Stimulated activated effector memory CD8-positive, alpha-beta T cell treated with anti-CD3 and anti-CD28 coated beads, Interleukin-12 subunit alpha, Interleukin-12 subunit beta, amount 100 ng/mL, for 72 hours (primary cell): ENCODE measurements around the gene KRIT1.
"Not testable (repeated sequence)": the region's sequence is repeated elsewhere in the genome, so short reads cannot be mapped to it uniquely, and the experiment has no call there.

ENCODE experiments used
- ATAC-seq: fragments of 150-1000 bp; cut with Tn5 transposase; 2 replicates; pipeline ENCODE4 v1.10.0; 2021
- DNase-seq, 2 donors: peaks; one replicate each; pipeline ENCODE4 v3.0.0; 2021 to 2022; ENCODE audit warnings: low spot score in 2 of 2
- H3K27ac Mint-ChIP-seq: one replicate; pipeline ENCODE4 v1.8.0; 2022; ENCODE audit warnings: mild to moderate bottlenecking, mixed read lengths
- H3K36me3 Mint-ChIP-seq: one replicate; pipeline ENCODE4 v1.8.0; 2022; ENCODE audit warnings: mild to moderate bottlenecking, mixed read lengths
- H3K4me1 Mint-ChIP-seq: one replicate; pipeline ENCODE4 v1.8.0; 2022; ENCODE audit warnings: mixed read lengths
- H3K4me3 Mint-ChIP-seq: one replicate; pipeline ENCODE4 v1.8.0; 2022; ENCODE audit warnings: mild to moderate bottlenecking, mixed read lengths
- H3K9me3 Mint-ChIP-seq: one replicate; pipeline ENCODE4 v1.8.0; 2022; ENCODE audit warnings: mixed read lengths

KRIT1 gene

GRCh38 chr7:92259610-92260247 lies 14.0 kb upstream of the KRIT1 start:
- H3K27ac Mint-ChIP-seq, result no peak overlapping the region

GRCh38 chr7:92259062-92259461 lies 13.3 kb upstream of the KRIT1 start:
- ATAC-seq, result no peak
- Mint-ChIP-seq H3K4me1 (peaks cover 23% of the 10 kb centered on the region), H3K9me3 (peaks cover 3% of the 10 kb centered on the region), H3K27ac (no peak overlapping the region), H3K4me3 (no peak overlapping the region), H3K36me3 (no peaks in the 10 kb centered on the region)
- no peak for DNase-seq

More at GRCh38 chr7:92259610-92260247, 14.0 kb upstream of the KRIT1 start:
- H3K4me3 Mint-ChIP-seq, result no peak overlapping the region
- DNase-seq (no peak), ATAC-seq (no peak)
- peaks cover 3% of the 10 kb centered on the region for H3K9me3 Mint-ChIP-seq
- H3K36me3 Mint-ChIP-seq, result no peaks in the 10 kb centered on the region
- peaks cover 22% of the 10 kb centered on the region for H3K4me1 Mint-ChIP-seq

GRCh38 chr7:92255308-92255707 lies 9.6 kb upstream of the KRIT1 start:
- no peak for ATAC-seq
- Mint-ChIP-seq H3K9me3 (peaks cover 3% of the 10 kb centered on the region), H3K36me3 (no peaks in the 10 kb centered on the region), H3K4me1 (peaks cover 37% of the 10 kb centered on the region), H3K4me3 (no peak overlapping the region), H3K27ac (no peak overlapping the region)
- DNase-seq, result no peak

- H3K9me3 Mint-ChIP-seq, DNase-seq, ATAC-seq, H3K27ac Mint-ChIP-seq, H3K36me3 Mint-ChIP-seq, H3K4me3 Mint-ChIP-seq: not testable (repeated sequence)
- peaks cover 32% of the 10 kb centered on the region for H3K4me1 Mint-ChIP-seq
Measured at GRCh38 chr7:92254800-92255199, 9.1 kb upstream of the KRIT1 start.

- Mint-ChIP-seq H3K36me3 (no peaks in the 10 kb centered on the region), H3K27ac (no peak overlapping the region), H3K4me1 (peaks cover 30% of the 10 kb centered on the region), H3K4me3 (no peak overlapping the region), H3K9me3 (peaks cover 3% of the 10 kb centered on the region)
- no peak for ATAC-seq
- DNase-seq, result no peak
Measured at GRCh38 chr7:92253251-92253650, 7.5 kb upstream of the KRIT1 start.

GRCh38 chr7:92251181-92251580 lies 5.5 kb upstream of the KRIT1 start:
- Mint-ChIP-seq H3K9me3 (peaks cover 3% of the 10 kb centered on the region), H3K36me3 (peaks cover 6% of the 10 kb centered on the region), H3K4me1 (peaks cover 44% of the 10 kb centered on the region), H3K27ac (no peak overlapping the region), H3K4me3 (no peak overlapping the region)
- DNase-seq (no peak), ATAC-seq (no peak)

- Mint-ChIP-seq H3K4me3 (no peak overlapping the region), H3K27ac (no peak overlapping the region), H3K36me3 (peaks cover 10% of the 10 kb centered on the region), H3K9me3 (peaks cover 3% of the 10 kb centered on the region), H3K4me1 (peaks cover 44% of the 10 kb centered on the region)
- DNase-seq, result no peak
- no peak for ATAC-seq
Measured at GRCh38 chr7:92250603-92251002, 4.9 kb upstream of the KRIT1 start.

- peak overlapping the region; percentile 97 for H3K4me3 Mint-ChIP-seq
- peak; percentile 68 for ATAC-seq
- peaks cover 31% of the 10 kb centered on the region for H3K4me1 Mint-ChIP-seq
- DNase-seq, result peak in 1 of 2 donors; percentile 6
- peak overlapping the region; percentile 100 for H3K27ac Mint-ChIP-seq
- H3K9me3 Mint-ChIP-seq, result no peaks in the 10 kb centered on the region
- H3K36me3 Mint-ChIP-seq, result peaks cover 34% of the 10 kb centered on the region
Measured at GRCh38 chr7:92246360-92247101, 817 bp upstream of the KRIT1 start.

- peak overlapping the region; percentile 97 for H3K4me3 Mint-ChIP-seq
Measured at GRCh38 chr7:92244808-92245486, 767 bp downstream of the KRIT1 start.

GRCh38 chr7:92242972-92243371 lies 2.7 kb downstream of the KRIT1 start:
- Mint-ChIP-seq H3K27ac (no peak overlapping the region), H3K4me3 (no peak overlapping the region), H3K9me3 (no peaks in the 10 kb centered on the region), H3K4me1 (peaks cover 22% of the 10 kb centered on the region), H3K36me3 (peaks cover 69% of the 10 kb centered on the region)
- DNase-seq (no peak), ATAC-seq (no peak)

More at GRCh38 chr7:92244808-92245486, 767 bp downstream of the KRIT1 start:
- Mint-ChIP-seq H3K9me3 (no peaks in the 10 kb centered on the region), H3K36me3 (peaks cover 50% of the 10 kb centered on the region), H3K4me1 (peaks cover 28% of the 10 kb centered on the region), H3K27ac (peak overlapping the region; percentile 100)
- ATAC-seq (peak; percentile 3), DNase-seq (no peak)

GRCh38 chr7:92230547-92230946 lies 15.2 kb downstream of the KRIT1 start:
- Mint-ChIP-seq H3K36me3 (peaks cover 95% of the 10 kb centered on the region), H3K27ac (no peak overlapping the region)

GRCh38 chr7:92228742-92229141 lies 17.0 kb downstream of the KRIT1 start:
- Mint-ChIP-seq H3K9me3 (no peaks in the 10 kb centered on the region), H3K36me3 (peaks cover 95% of the 10 kb centered on the region), H3K4me1 (peaks cover 11% of the 10 kb centered on the region), H3K27ac (no peak overlapping the region), H3K4me3 (no peak overlapping the region)
- DNase-seq (no peak), ATAC-seq (no peak)

More at GRCh38 chr7:92230547-92230946, 15.2 kb downstream of the KRIT1 start:
- peaks cover 11% of the 10 kb centered on the region for H3K4me1 Mint-ChIP-seq
- no peaks in the 10 kb centered on the region for H3K9me3 Mint-ChIP-seq
- H3K4me3 Mint-ChIP-seq, result no peak overlapping the region
- no peak for ATAC-seq
- DNase-seq, result no peak

GRCh38 chr7:92228100-92228499 lies 17.6 kb downstream of the KRIT1 start:
- ATAC-seq, result no peak
- peaks cover 95% of the 10 kb centered on the region for H3K36me3 Mint-ChIP-seq
- H3K4me3 Mint-ChIP-seq, result no peak overlapping the region
- no peak for DNase-seq
- no peaks in the 10 kb centered on the region for H3K9me3 Mint-ChIP-seq
- H3K4me1 Mint-ChIP-seq, result peaks cover 11% of the 10 kb centered on the region
- peak overlapping the region; percentile 18 for H3K27ac Mint-ChIP-seq

GRCh38 chr7:92226981-92227380 lies 18.7 kb downstream of the KRIT1 start:
- no peak for ATAC-seq
- Mint-ChIP-seq H3K4me3 (no peak overlapping the region), H3K36me3 (peaks cover 95% of the 10 kb centered on the region), H3K4me1 (peaks cover 11% of the 10 kb centered on the region), H3K9me3 (no peaks in the 10 kb centered on the region), H3K27ac (peak overlapping the region; percentile 30)
- DNase-seq, result no peak

GRCh38 chr7:92221766-92222165 lies 23.9 kb downstream of the KRIT1 start:
- H3K4me3 Mint-ChIP-seq, result no peak overlapping the region
- no peak overlapping the region for H3K27ac Mint-ChIP-seq
- H3K36me3 Mint-ChIP-seq, result peaks cover 100% of the 10 kb centered on the region
- ATAC-seq, result no peak
- no peak for DNase-seq
- H3K4me1 Mint-ChIP-seq, result no peaks in the 10 kb centered on the region
- H3K9me3 Mint-ChIP-seq, result no peaks in the 10 kb centered on the region
